ENCODE data around the gene RERE. TPM values are rescaled to one million over a fixed set of nuclear protein-coding genes. Genes with fewer than 3 reads are reported as not detected.

RERE gene
- total and polyA plus RNA-seq, 2 donors: 69.0 to 168 TPM

- Histone ChIP-seq H3K4me1 (ENCODE audit: insufficient read depth) (no peaks in the 10 kb centered on the region), H3K36me3 (ENCODE audit: insufficient read depth) (no peaks in the 10 kb centered on the region), H3K4me3 (ENCODE audit: low read depth, low read length) (no peak overlapping the region), H3K27ac (ENCODE audit: low read depth) (no peak overlapping the region)
- no peak for DNase-seq (ENCODE audit: extremely low spot score)
- 35% methylated on average over 9 of the region's 9 CpGs for WGBS
Observed at GRCh38 chr1:8424539-8425116, 392.8 kb downstream of the RERE start.

GRCh38 chr1:8423692-8424538 lies 393.5 kb downstream of the RERE start:
- Histone ChIP-seq H3K4me3 (ENCODE audit: low read depth, low read length) (peak overlapping the region; percentile 97), H3K36me3 (ENCODE audit: insufficient read depth) (no peaks in the 10 kb centered on the region), H3K27ac (ENCODE audit: low read depth) (peak overlapping the region; percentile 97), H3K4me1 (ENCODE audit: insufficient read depth) (no peaks in the 10 kb centered on the region)
- WGBS: under 1% methylated on average over 77 of the region's 79 CpGs
- no peak for DNase-seq (ENCODE audit: extremely low spot score)

- peak overlapping the region; percentile 97 for H3K4me3 ChIP-seq (ENCODE audit: low read depth, low read length)
- DNase-seq (ENCODE audit: extremely low spot score): no peak
- H3K4me1 ChIP-seq (ENCODE audit: insufficient read depth): no peaks in the 10 kb centered on the region
- under 1% methylated on average over 33 of the region's 33 CpGs for WGBS
- H3K36me3 ChIP-seq (ENCODE audit: insufficient read depth): no peaks in the 10 kb centered on the region
- H3K27ac ChIP-seq (ENCODE audit: low read depth): peak overlapping the region; percentile 97
Observed at GRCh38 chr1:8423269-8423691, 394.2 kb downstream of the RERE start.

DNA sequence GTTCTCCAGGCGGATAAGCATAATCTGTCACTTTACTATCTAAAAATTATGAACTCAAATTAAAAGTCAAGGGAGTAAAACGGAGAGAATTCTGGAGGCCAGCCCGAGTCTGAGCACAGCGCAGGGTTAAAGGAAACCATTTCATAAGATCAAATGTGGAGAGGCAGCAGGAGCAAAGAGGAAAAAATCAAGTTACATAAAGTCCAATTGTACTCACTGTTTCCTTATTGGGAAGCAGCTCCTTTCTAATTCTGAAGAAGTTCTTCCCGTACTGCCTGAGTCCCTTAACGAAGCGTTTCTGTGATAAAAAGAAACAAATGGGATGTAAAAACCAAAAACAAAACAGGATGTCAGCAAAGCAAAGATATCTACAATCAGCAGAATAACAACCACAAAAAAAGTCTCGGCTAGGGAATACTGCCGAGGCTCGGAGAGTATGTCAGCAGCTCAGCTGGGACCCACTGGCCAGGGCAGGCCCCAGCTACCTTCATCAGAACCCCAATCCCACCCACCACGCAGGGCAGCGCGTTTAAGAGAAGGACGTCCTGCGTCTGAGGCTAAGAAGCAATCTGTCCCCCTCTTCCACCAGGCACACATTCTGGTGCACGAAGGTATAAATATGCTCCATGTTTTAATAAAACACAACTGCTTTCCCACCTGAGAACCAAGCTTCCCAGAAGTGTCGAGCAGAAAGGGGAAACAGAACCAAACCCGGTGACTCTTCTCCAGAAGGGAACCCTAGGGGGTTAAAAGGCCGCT lies 394.8 kb downstream of the RERE start:
- Histone ChIP-seq H3K4me3 (ENCODE audit: low read depth, low read length) (peak overlapping the region; percentile 97), H3K36me3 (ENCODE audit: insufficient read depth) (no peaks in the 10 kb centered on the region), H3K4me1 (ENCODE audit: insufficient read depth) (peaks cover 1% of the 10 kb centered on the region), H3K27ac (ENCODE audit: low read depth) (peak overlapping the region; percentile 97)
- no peak for DNase-seq (ENCODE audit: extremely low spot score)
- under 1% methylated on average over 19 of the region's 19 CpGs for WGBS

DNA sequence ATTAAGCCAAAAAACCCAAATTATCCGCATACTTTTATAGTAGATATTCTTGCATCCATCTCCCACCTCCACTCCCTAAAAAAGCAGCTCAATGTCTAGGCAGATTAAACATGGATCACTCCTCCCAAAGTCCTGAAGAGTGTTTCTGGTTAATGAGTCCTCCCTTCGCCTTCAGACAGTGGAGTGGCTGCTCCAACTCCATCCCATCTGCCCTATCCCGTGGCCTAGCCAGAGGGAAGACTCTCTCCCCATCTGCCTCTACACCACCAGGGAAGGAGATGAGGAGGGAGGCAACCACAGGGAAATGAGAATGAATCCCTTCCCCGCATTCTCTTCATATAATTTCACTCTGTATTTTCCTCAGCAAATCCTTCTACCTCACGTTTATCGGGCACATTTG lies 395.7 kb downstream of the RERE start:
- 19% methylated on average over 6 of the region's 6 CpGs for WGBS
- peak overlapping the region; percentile 97 for H3K4me3 ChIP-seq (ENCODE audit: low read depth, low read length)
- no peaks in the 10 kb centered on the region for H3K36me3 ChIP-seq (ENCODE audit: insufficient read depth)
- peaks cover 1% of the 10 kb centered on the region for H3K4me1 ChIP-seq (ENCODE audit: insufficient read depth)
- peak overlapping the region; percentile 56 for H3K27ac ChIP-seq (ENCODE audit: low read depth)
- DNase-seq (ENCODE audit: extremely low spot score): no peak

GRCh38 chr1:8420318-8420717 lies 397.1 kb downstream of the RERE start:
- Histone ChIP-seq H3K27ac (ENCODE audit: low read depth) (no peak overlapping the region), H3K36me3 (ENCODE audit: insufficient read depth) (no peaks in the 10 kb centered on the region), H3K4me1 (ENCODE audit: insufficient read depth) (peaks cover 1% of the 10 kb centered on the region), H3K4me3 (ENCODE audit: low read depth, low read length) (no peak overlapping the region)
- no peak for DNase-seq (ENCODE audit: extremely low spot score)

DNA sequence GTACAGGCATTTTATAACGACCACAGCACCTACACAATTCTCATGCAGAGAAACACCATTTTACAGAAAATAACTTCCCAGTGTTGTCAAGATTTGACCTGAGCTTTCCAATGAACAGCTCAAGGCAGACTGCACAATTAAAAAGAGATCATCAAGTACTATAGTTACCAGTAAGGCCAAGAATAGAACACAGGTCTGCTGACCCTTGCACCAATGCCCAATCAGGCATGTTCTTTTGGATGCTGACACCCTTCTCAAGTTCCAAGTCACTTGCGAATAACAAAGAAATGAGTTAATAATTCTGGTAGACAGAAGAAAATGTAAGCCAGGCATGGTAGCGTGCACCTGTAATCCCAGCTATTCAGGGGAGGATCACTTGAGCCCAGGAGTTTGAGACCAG lies 397.6 kb downstream of the RERE start:
- Histone ChIP-seq H3K36me3 (ENCODE audit: insufficient read depth) (no peaks in the 10 kb centered on the region), H3K4me1 (ENCODE audit: insufficient read depth) (peaks cover 1% of the 10 kb centered on the region), H3K4me3 (ENCODE audit: low read depth, low read length) (no peak overlapping the region), H3K27ac (ENCODE audit: low read depth) (peak overlapping the region; percentile 39)
- WGBS: 55% methylated on average over 3 of the region's 3 CpGs
- DNase-seq (ENCODE audit: extremely low spot score): no peak

- no peak for DNase-seq (ENCODE audit: extremely low spot score)
- 35% methylated on average over 6 of the region's 6 CpGs for WGBS
- Histone ChIP-seq H3K36me3 (ENCODE audit: insufficient read depth) (no peaks in the 10 kb centered on the region), H3K4me3 (ENCODE audit: low read depth, low read length) (no peak overlapping the region), H3K27ac (ENCODE audit: low read depth) (no peak overlapping the region), H3K4me1 (ENCODE audit: insufficient read depth) (peaks cover 1% of the 10 kb centered on the region)
Observed at GRCh38 chr1:8419172-8419571, 398.3 kb downstream of the RERE start.

- Histone ChIP-seq H3K27ac (ENCODE audit: low read depth) (no peak overlapping the region), H3K36me3 (ENCODE audit: insufficient read depth) (no peaks in the 10 kb centered on the region), H3K4me3 (ENCODE audit: low read depth, low read length) (no peak overlapping the region), H3K4me1 (ENCODE audit: insufficient read depth) (peaks cover 1% of the 10 kb centered on the region)
- no peak for DNase-seq (ENCODE audit: extremely low spot score)
- 79% methylated on average over 4 of the region's 4 CpGs for WGBS
Observed at GRCh38 chr1:8418301-8418700, 399.1 kb downstream of the RERE start.

DNA sequence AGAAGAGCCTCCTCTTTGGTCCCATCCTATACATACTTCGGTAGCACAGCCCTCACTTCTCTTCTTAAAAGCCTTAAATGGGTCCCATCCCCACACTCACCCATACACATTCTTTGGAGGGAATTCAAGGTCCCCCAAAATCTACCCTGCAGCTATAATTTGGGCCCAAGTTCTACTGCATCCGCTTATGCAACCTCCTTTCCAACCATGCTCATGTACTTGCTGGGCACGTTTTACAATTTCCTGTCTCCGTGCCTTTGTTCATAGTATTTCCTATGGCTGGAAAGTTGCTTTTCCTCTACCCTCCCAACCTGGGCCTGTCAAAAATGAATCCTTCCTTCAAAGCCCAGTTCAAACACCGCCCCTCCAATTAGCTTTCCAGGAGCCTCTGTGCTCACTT lies 399.8 kb downstream of the RERE start:
- no peak overlapping the region for H3K4me3 ChIP-seq (ENCODE audit: low read depth, low read length)
- peaks cover 1% of the 10 kb centered on the region for H3K4me1 ChIP-seq (ENCODE audit: insufficient read depth)
- 70% methylated on average over 5 of the region's 5 CpGs for WGBS
- H3K36me3 ChIP-seq (ENCODE audit: insufficient read depth): no peaks in the 10 kb centered on the region
- no peak for DNase-seq (ENCODE audit: extremely low spot score)
- H3K27ac ChIP-seq (ENCODE audit: low read depth): no peak overlapping the region

DNA sequence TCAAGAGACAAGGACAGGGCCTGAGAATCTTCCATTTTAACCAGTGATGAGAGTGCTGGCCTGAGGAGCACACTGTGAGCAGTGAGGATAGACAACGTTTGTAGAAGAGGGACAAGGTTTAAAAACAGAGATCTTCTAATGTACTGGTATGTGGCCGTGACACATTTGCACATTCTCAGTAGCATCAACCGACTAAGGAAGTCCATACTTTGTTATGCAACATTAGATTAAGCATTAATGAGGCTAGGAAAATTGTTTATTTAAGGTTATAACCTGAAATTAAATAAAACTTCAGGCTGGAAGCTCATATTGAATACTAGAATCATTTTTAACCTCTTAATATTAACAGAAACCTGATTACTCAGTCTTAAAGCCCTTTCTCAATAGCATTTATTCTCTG lies 400.6 kb downstream of the RERE start:
- no peak overlapping the region for H3K27ac ChIP-seq (ENCODE audit: low read depth)
- no peak overlapping the region for H3K4me3 ChIP-seq (ENCODE audit: low read depth, low read length)
- 29% methylated on average over 3 of the region's 3 CpGs for WGBS
- no peak for DNase-seq (ENCODE audit: extremely low spot score)
- H3K36me3 ChIP-seq (ENCODE audit: insufficient read depth): no peaks in the 10 kb centered on the region
- H3K4me1 ChIP-seq (ENCODE audit: insufficient read depth): peaks cover 2% of the 10 kb centered on the region

- 39% methylated on average over 7 of the region's 7 CpGs for WGBS
- DNase-seq (ENCODE audit: extremely low spot score): no peak
- Histone ChIP-seq H3K4me3 (ENCODE audit: low read depth, low read length) (no peak overlapping the region), H3K27ac (ENCODE audit: low read depth) (peak overlapping the region; percentile 5), H3K36me3 (ENCODE audit: insufficient read depth) (no peaks in the 10 kb centered on the region), H3K4me1 (ENCODE audit: insufficient read depth) (peaks cover 3% of the 10 kb centered on the region)
Observed at GRCh38 chr1:8415526-8416278, 401.7 kb downstream of the RERE start.

- no peak overlapping the region for H3K4me3 ChIP-seq (ENCODE audit: low read depth, low read length)
- no peak overlapping the region for H3K27ac ChIP-seq (ENCODE audit: low read depth)
- H3K36me3 ChIP-seq (ENCODE audit: insufficient read depth): no peaks in the 10 kb centered on the region
- H3K4me1 ChIP-seq (ENCODE audit: insufficient read depth): peaks cover 4% of the 10 kb centered on the region
- DNase-seq (ENCODE audit: extremely low spot score): no peak
- WGBS: 25% methylated on average over 8 of the region's 8 CpGs
Observed at GRCh38 chr1:8412183-8412831, 405.1 kb downstream of the RERE start.
